ENCODE data around the gene KCTD5.
A peak's percentile ranks its signal among the peaks of the same experiment; 100 is the strongest.
"Not testable (repeated sequence)": the region's sequence is repeated elsewhere in the genome, so short reads cannot be mapped to it uniquely, and the experiment has no call there.

Gene KCTD5

DNA sequence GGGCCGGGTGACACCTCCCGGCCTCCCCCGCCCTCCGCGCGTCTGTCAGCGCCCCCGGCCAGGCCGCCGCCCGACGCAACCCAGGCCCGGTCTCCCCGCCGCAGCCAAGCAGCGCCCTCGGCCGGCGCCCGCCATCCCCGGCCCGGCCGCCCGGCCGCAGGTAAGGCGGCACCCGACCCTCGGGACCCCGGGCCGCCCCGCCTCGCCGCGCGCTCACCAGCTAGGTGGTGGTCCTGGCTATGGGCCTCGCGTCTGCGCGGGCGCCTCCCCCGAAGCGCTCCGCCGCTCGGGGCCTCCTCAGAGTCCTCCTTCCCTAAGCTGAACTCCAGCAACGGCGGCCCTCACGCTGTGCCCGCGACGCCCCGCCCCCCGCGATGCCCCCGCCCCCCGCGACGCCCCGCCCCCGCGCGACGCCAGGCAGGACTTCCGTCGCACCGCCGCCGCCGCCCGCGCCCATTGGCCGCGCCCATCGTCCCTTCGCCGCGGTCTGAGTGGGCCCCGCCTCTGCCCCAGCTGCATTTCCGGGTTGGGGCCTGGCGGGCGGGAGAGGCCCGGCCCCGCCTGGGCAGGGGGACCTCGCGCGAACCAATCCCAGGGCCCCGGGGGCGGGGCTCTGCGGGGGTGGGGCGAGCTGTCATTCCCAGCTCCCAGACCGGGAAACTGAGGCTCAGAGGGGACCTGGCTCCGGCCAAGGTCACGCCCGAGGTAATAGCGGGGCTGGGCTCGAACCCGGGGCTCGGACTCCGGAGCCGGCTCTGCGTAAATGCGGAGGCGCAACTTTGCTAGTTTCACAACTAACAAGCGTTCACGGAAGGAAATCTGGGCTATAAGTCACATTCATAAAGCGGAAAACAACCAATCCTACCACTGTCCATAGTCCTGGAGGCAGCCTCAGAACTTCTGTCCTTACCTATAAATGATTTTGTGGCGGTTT lies 9.0 kb upstream of the KCTD5 start:
- peak; percentile 96 for DNase-seq

DNA sequence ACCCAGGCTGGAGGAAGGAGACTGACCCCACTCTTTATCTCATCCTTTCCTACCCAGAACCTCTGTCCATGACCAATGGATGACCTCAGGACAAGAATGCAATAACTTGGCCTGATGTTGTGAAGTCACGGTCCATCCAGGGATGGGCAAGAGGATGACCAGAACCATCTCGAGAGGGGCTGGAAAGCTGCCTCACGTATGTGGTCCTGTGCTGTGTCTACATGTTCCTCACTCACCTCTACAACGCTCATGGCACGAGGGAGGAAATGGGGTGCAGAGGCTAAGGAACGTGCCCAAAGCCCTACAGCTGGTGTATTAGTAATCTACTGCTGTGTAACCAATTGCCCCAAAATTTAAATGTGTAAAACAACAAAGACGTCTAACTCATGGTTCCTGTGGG lies 7.3 kb upstream of the KCTD5 start:
- no peak for DNase-seq

DNA sequence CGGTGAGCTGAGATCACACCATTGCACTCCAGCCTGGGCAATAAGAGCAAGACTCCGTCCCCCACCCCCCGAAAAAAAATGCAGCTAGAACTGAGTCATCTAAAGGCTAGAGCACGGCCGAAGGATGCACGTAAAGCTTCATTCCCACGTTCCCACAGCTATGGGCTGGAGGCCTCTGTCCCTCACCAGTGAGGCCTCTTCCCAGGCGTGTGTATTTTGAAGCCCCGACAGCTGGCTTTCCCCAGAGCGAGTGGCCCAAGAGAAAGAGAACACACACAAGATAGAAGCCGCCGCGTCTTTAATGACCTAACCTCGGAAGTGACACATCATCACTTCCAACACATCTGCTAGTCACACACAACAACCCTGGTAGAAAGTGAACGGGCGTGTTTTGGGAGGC lies 6.6 kb upstream of the KCTD5 start:
- DNase-seq, result no peak

DNA sequence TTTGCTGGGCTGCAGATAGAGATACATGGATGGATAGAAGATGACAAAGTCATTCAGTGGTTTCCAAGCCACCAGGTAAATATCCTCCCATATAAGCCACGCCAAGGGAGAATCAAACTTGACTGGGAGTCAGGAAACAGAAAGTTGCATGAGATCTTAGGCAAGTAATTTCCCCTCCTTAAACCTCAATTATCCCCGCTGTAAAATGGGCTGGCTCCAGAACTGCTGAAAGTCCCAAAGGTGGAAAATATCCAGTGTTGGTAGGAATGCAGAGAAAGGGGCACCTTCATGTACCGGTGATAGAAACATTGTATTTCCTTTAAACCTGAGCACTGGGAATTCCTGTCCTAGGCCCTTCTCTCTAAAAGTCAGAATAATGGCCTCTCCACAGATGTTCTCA lies 5.4 kb upstream of the KCTD5 start:
- DNase-seq, result not testable (repeated sequence)

DNA sequence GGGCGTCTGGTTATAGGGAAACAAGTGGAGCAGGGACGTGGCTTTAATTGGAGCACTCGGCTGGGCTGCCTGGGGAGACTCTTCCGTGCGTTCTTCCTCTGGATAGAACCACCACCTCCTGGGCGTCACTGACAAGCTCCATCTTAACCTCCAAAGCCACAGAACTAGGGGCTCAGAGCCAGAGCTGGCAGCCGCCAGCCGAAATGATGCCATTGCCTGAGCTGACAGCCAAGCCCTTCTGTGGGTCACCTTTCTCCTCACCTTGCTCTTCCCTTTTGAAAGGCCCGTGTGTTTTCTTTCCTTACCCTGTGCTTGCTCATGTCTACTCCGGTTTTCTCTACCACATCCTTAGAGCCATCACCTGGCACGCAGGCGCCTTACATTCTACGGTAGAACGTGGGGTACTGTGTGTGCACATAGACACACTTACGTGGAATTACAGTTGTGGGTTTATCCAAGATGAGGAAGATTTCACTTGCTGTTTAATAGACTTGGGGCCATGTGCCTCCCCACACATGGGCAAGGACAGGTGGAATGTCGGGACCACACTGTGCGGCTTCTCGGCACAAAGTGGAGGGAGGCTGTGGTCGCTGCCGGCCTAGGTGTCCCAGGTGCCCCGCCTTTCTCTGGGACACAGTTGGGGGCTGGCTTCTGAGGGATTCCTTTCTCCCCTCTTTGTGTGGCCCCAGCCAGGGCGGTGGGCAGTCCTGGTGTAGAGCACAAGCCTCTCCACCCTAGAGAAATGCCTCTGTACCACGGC lies 3.9 kb upstream of the KCTD5 start:
- DNase-seq, result not testable (repeated sequence)

DNA sequence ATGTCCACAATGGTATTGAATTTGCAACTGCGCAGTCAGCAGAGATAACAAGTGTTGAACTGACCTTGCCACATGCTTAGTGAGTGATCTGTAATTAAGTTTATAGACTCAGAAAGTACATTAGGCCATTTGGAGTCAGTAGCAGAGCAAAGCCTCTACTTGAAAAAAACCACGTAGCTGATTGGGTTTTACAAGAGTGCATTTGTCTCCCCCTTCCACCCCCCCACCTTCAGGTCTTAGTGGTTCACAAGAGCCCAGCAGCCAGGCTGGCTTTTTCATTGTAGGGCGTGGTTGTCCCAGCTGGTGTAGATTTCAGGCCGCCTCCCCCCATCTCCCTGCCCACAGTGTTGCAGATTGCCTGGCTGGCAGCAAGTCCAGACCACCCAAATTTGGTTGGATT lies 2.4 kb upstream of the KCTD5 start:
- not testable (repeated sequence) for DNase-seq

DNA sequence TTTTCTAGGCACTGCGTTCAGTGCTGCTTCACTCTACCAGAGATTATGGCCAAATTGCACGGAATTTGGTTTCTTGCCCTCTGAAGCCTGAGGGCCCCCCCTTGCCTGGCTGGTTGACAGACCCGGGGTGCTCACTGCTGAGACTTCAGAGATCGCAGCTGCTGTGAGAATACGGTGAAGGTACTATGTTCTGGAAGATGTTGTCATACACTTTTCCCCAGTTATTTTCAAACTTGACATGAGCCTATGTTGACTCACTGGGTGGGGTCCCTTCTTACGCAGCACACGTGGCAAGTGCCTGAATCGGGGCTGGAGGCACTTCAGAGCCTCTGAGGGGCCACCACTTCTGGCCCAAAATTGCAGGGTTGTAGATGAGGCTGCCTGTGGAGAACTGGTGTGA lies 2.0 kb upstream of the KCTD5 start:
- DNase-seq, result not testable (repeated sequence)

DNA sequence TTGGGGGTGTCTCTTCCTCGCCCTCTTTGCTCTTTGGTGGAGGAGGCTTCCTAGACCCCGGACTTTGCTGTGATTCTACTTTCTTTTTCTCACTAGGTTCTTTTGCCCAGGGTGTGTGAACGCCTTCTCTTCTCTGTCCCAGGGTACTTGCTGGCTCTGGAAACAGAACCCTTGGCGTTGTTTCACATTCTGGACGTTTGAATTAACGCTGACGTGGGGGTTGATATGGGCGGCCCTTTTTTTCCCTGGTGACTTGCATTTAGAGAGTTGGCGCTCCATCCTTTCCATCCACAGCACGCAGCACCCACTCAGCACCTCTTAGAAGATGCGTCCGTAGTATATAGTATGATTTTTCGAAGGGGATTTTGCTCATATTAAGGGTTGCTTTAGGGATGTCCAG lies 718 bp downstream of the KCTD5 start:
- not testable (repeated sequence) for DNase-seq

DNA sequence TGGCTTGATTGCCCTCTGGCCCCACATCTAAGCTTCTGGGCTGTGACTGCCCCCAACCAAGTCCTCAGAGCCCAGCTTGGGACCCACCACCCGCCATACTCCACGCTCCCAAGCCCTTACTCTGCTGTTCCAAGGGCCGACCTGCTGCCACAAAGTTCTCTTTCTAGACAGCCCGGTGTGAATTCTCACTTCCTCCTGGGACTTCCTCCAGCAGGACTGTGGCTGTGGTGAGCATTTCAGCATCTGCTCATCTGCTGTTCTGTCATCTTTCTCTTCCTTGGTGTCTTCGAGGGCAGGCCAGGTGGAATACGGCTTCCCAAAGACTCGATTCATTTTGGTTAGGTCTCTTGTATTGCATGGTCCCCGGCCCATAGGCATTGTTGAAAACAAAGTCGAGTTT lies 3.8 kb downstream of the KCTD5 start:
- DNase-seq, result not testable (repeated sequence)

DNA sequence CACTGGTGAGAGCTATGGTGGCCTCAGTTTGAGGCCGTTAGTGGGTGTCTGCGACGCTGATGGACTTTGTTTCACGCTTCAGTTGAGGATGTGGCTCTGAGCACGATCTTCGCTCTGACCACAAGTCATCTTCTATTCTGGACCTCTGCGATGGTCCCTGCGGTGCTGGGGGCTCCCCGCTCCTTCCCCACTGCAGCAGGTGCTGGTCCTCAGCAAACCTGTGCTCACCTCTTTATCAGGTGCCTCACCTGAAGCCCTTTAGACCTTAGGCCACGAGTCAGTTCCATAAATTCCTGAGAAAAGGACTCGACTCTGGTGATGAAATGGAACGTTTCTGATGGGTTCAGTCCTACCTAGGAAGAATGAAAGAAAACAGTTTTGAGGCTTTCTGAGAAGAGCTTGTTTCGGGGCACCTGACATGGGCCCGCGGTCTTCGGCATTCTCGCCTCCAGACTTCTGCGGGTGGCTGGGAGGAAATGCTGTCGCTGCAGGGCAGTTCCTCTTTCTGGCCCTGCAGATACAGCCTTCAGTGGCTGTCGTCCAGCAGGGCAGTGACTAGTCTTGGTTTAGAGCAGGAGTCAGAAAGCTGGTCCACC lies 4.7 kb downstream of the KCTD5 start:
- no peak for DNase-seq

DNA sequence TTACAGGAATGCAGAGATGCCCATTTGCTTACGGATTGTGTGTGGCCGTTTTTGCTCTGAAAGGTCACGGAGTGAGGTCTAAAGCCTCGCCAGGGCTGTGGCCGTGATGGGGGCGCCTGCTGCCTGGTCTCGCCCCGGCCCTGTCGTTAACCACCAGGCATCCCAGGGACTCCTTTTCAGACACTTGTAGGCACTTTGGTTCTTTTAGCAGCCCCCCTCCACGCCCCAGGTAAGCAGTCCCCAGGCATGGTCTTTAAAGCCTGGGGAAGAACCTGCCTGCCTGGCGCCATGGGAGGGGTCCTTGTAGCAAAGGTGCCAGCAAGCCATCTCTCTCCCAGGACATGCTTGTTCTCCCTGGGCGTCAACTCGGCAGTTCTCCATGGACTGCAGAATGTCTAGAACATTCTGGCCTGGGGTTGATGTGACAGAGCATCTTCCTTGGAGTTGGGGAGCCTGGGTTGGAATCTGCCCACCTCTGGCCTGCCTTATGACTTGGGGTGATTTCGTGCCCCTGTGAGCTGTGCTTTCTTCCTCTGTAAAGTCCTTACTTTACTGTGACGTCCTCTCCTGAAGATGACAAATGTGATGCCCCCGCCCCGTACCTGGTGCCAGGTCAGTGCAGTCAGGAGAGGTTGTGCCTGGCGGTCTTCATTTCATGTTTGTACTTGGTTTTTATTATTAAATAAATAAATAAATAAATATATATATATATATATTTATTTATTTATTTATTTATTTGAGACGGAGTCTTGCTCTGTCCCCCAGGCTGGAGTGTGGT lies 5.4 kb downstream of the KCTD5 start:
- DNase-seq, result no peak

DNA sequence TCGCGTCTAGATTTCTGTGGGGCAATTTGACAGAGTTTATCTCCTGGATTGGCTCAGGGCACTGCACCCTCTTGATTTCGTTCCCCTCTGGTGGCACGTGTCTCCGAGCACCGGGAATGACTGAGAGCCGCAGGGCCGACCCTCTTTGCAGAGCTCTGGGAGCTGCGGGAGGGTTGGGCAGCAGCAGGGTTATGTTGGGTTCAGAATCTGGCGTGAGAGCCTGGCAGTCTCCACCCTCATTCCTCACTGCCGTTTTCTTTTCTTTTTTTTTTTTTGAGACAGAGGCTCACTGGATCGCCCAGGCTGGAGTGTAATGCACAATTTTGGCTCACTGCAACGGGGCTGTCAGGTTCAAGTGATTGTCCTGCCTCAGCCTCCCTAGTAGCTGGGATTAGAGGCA lies 7.1 kb downstream of the KCTD5 start:
- DNase-seq, result not testable (repeated sequence)

DNA sequence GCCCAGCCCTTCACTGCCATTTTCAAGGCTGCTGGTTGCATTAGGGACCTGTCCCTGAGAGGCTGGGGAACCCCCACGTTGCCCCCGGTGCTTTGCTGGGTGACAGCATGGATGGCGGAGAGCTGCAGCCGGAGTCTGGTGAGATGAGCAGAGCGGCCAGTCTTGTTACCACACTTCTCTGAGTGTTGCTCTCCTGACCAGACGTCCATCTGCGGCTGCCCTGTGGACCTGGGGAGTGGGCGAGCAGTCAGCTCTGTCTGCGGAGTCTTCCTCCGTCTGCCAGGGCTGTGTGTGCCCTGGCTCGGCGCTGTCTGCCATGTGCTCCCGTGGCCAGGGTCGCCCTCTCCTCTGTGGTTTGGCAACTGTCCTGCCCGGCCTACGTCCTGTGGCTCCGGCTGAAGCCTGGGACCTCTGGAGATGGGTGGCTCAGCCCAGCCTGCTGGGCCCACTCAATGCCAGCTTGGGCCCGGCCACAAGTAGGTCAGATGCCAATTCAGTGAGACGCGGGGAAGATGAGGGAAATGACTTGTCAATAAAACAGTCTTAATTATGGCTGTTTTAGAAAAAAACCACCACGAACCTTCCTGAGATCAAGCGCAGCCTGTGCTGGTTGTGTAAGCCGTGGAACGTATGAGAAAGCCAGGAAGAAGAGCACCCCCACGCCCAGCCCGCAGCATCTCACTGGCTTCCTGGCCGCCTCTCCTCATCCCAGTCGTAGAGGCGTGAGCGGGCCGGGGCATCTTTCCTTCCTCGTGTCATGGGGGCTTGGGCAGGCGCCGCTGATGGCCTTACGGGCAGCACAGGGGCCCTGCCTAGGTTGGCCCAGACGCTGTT lies 7.9 kb downstream of the KCTD5 start:
- DNase-seq, result no peak

DNA sequence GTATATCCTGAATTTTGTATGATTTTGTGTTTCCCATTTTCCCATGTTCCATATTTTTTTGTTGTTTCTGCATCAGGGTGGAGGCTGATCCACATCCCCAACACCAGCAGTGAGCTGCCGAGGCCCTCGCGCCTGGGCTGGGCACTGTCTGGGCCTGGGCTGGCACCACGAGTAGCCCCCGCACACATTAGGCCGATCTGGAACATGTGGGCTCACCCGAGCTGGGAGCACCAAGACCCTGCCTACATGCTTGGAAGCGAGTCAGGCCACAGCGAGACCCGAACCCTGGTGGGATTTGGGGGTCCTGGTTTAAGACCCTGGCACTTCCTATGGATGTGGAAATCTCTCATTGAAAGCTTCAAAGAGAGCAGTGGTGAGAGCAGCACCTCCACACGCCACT lies 8.5 kb downstream of the KCTD5 start:
- DNase-seq, result no peak

DNA sequence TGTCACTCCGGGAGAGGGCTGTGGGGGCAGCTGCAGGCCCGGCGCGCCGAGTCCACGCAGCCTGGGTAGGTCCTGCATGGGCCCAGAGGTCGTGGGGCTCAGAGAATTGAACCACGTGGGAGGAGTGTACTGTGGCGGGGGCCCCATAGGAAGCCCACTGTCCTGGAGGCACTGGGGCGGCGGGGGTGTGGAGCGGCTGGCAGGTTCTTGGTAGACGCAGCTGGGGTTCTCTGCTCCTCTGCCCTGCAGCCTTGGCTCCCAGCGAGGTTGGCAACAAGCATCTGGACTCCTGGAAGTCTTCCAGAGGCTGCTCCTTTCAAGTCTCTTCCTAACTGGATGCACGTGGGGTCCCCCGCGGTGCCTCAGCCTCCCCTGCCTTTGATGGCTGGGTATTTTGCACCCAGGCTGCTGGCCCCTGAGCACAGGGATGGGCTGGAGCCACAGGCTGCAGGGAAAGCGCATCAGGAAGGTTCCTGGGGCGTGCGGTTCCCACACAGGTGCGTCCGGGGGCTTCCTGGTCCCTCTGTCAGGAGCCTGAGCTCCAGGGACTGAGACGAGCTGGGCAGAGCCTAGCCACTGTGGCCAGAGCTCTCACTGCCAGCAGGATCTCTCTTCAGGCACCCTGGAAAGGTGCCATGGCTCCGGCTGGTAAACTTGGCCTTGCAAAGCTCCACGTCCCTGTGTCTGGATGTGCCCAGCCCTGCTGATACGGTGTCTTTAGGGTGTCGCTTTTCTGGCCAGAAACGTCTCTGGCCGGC lies 9.3 kb downstream of the KCTD5 start:
- no peak for DNase-seq

DNA sequence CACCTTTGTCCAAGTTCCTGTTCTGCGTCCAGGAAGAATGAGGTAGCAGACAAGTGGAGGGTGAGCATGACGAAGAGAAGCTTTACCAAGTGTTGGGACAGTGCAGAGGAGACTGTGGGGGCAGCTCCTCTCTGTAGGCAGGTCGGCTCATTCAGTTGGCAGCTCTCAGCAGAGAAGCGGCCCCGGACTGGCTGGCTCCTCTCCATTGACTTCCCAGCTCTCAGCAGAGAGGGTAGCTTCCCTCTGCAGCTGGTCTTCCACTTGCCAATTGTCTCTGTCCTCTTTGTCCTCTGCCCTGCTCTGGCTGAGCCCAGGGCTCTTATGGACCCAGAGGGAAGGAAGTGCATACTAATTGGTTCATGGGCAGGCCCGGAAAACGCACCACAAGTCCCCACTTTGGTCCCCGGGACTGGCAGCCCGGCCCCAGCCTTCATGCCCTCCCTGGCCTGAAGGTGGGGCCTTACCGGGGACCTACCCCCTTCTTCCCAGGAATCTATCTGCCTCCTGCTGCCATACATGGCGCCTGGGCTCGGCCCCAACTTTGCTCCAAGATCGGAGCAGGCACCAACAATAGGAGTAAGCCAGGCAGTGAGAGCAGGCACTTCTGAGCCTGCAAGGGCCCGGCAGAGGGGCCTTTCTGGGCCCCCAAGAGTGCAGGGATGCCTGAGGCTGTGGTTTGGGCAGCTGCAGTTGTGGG lies 10.1 kb downstream of the KCTD5 start:
- DNase-seq, result no peak

DNA sequence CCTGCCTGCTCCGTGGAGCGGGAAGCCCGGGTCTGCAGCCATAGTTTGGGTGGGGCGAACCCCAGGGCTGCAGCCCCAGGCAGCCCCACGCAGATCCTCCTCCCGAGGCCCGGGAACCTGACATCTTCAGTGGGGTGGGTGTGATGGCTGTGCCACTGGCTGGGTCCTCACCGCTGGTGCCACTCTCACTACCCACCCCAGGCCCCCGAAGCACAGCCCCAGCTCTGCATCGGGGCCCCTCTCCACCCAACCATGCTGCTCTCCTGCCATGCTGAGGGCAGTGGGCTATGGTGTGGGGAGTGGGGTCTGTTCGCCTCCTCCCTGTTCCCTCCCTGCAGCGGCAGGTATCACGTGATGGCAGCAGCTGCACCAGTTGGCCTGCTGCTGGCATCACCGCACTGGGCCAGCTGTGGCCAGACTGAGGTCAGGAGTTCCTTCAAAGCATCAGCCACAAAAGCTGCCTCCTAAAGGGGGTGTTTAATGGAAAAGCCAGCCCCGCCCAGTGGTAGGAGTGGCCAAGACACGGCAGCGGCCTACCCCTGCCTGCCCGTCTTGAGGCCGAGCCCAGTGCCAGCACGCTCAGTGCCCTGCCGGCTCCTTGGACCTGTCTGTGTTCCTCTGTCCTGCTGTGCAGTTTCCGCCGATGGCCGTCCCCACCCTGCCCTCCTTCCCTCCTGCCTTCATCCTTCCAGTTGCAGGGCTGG lies 10.8 kb downstream of the KCTD5 start:
- DNase-seq, result no peak

DNA sequence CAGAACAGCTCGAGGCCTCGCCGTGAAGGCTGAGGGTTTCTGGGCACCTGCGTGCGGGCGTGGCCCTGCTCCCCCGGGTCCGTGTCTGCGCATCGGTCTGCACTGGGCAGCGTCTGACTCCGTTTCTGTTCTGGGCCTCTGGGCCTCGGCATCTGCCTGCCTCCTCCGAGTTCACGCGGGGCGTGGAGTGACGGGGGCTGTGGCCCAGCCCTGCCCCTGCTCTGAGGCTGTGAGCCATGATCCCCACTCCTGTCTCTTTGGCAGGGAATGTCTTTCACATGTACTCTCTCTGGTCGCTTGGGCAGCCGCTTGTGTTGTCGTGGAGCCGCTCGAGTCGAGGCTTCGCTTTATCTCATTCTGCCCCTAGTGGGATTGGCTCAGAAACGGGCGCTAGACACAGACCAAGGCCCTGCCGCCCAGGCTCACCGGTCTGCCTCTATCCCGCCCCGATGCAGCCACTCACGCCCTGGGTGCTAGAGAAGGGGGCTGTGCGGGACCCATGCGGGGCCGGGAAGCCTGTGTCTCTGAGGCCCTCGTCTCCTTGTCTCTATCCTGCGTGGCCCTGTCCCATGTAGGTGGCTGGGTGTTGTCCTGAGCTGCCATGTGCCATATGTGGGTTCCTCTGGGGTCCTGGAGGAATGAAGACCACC lies 14.4 kb downstream of the KCTD5 start:
- DNase-seq, result not testable (repeated sequence)

DNA sequence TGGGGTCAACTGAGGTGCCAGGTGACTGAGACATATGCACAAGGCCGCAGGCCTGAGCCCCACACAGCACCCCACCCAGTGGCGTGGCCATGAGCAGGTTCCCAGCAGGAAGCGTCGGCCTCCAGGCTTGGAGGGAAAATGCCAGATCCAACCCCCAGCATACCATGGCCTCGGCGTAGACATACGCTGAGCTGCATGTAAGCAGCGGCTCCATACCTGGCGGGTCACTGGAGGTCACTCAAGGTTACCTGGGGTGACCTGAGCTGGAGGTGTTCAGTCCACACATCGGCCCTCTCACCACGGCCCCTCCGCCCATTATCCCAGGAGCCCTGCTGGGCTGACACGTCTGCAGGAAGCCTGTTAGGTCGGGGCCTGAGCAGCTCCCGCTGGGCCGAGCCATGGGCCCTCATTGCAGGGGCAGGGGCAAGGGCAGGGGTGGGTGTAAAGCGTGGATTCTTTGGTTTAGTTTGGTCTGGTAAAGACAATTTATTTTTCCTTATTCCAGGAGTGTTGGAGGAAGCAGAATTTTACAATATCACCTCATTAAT lies 15.2 kb downstream of the KCTD5 start:
- no peak for DNase-seq
